DOHH2 (cell line): ENCODE data around the gene GLYATL2.

Experiments
- CTCF ChIP-seq: fragments of 200-600 bp; sonication (generic); IDR thresholded peaks from one replicate; pipeline ENCODE4 v1.5.1; 2014; ENCODE audit warnings: antibody characterized with exemption, mild to moderate bottlenecking, low read depth, low read length; ENCODE audit not compliant: poor library complexity, severe bottlenecking
- EZH2phosphoT487 ChIP-seq: fragments of 200-600 bp; sonication (generic); IDR thresholded peaks from 2 replicates; pipeline ENCODE4 v1.6.1; 2017; ENCODE audit warnings: borderline replicate concordance, mild to moderate bottlenecking, antibody characterized with exemption, low read length, moderate library complexity, mixed read lengths

GRCh38 chr11:58864335-58864734 is 19.8 kb upstream of the GLYATL2 start:
- TF ChIP-seq CTCF (no peak), EZH2phosphoT487 (no peak)
